ENCODE results near the gene MROH2A.
"Not testable (repeated sequence)": the region's sequence is repeated elsewhere in the genome, so short reads cannot be mapped to it uniquely, and the experiment has no call there.

MROH2A gene

GRCh38 chr2:233778030-233778429, at the start of gene MROH2A:
Gene MROH2A, plus strand, starts transcription at chr2:233778330. Its CDS starts 1,029 bp downstream, at chr2:233779359.
- no peak for DNase-seq (ENCODE audit: low spot score)

GRCh38 chr2:233728723-233729301, 49.3 kb upstream of the MROH2A start, which contains the start of gene UGT1A3:
Gene UGT1A3, plus strand, starts transcription at chr2:233729042. Its CDS starts 85 bp downstream, at chr2:233729127.
- no peak for DNase-seq (ENCODE audit: low spot score)

GRCh38 chr2:233736868-233737653, 41.1 kb upstream of the MROH2A start:
- DNase-seq (ENCODE audit: low spot score) = not testable (repeated sequence)

GRCh38 chr2:233740870-233741269, 37.3 kb upstream of the MROH2A start:
- DNase-seq (ENCODE audit: low spot score) = no peak

GRCh38 chr2:233743464-233744259, 34.5 kb upstream of the MROH2A start:
- no peak for DNase-seq (ENCODE audit: low spot score)

- DNase-seq (ENCODE audit: low spot score) = no peak
These were observed 32.9 kb upstream of the MROH2A start for GRCh38 chr2:233745073-233745755.

- not testable (repeated sequence) for DNase-seq (ENCODE audit: low spot score)
These were observed 32.3 kb upstream of the MROH2A start for GRCh38 chr2:233745838-233746237.

- no peak for DNase-seq (ENCODE audit: low spot score)
These were observed 31.5 kb upstream of the MROH2A start for GRCh38 chr2:233746475-233747282.

- DNase-seq (ENCODE audit: low spot score) = no peak
These were observed 30.9 kb upstream of the MROH2A start for GRCh38 chr2:233747283-233747544.

- not testable (repeated sequence) for DNase-seq (ENCODE audit: low spot score)
These were observed 27.4 kb upstream of the MROH2A start for GRCh38 chr2:233750689-233751088.

GRCh38 chr2:233751212-233752009, 26.7 kb upstream of the MROH2A start:
- not testable (repeated sequence) for DNase-seq (ENCODE audit: low spot score)

- DNase-seq (ENCODE audit: low spot score) = no peak
These were observed 23.1 kb upstream of the MROH2A start for GRCh38 chr2:233754872-233755611.

- DNase-seq (ENCODE audit: low spot score) = no peak
These were observed 21.6 kb upstream of the MROH2A start for GRCh38 chr2:233756429-233757081.

GRCh38 chr2:233758141-233758540, 20.0 kb upstream of the MROH2A start:
- DNase-seq (ENCODE audit: low spot score) = no peak

- DNase-seq (ENCODE audit: low spot score) = no peak
These were observed 19.3 kb upstream of the MROH2A start for GRCh38 chr2:233758849-233759248.

GRCh38 chr2:233760043-233760442, 18.1 kb upstream of the MROH2A start, which contains the start of gene UGT1A1:
Gene UGT1A1, plus strand, starts transcription at chr2:233760270. Its CDS starts 18 bp downstream, at chr2:233760288.
- DNase-seq (ENCODE audit: low spot score) = no peak

- no peak for DNase-seq (ENCODE audit: low spot score)
These were observed 16.9 kb upstream of the MROH2A start for GRCh38 chr2:233761040-233761769.

- no peak for DNase-seq (ENCODE audit: low spot score)
These were observed 13.9 kb upstream of the MROH2A start for GRCh38 chr2:233764264-233764663.

GRCh38 chr2:233764761-233765160, 13.4 kb upstream of the MROH2A start:
- no peak for DNase-seq (ENCODE audit: low spot score)
